K562 (cell line): Measurements from ENCODE around the gene SPATA25. TPM values are rescaled to one million over a fixed set of nuclear protein-coding genes. Genes with fewer than 3 reads are reported as not detected.

ENCODE experiments used
- BRF1 ChIP-seq: IDR thresholded peaks from 3 replicates; pipeline ENCODE4 v1.6.1; 2011; ENCODE audit warnings: borderline replicate concordance, mild to moderate bottlenecking; ENCODE audit not compliant: insufficient read length; ENCODE audit errors: extremely low read depth
- GTF2B ChIP-seq: IDR thresholded peaks from 2 replicates; pipeline ENCODE4 v1.6.1; 2011; ENCODE audit not compliant: insufficient read length; ENCODE audit errors: extremely low read depth
- MTA2 ChIP-seq: fragments of 450-650 bp; IDR thresholded peaks from 2 replicates; pipeline ENCODE4 v1.6.1; 2016; ENCODE audit warnings: low read depth
- PHF21A ChIP-seq: fragments of 450-650 bp; IDR thresholded peaks from 2 replicates; pipeline ENCODE4 v1.6.1; 2017; ENCODE audit warnings: low read depth, borderline replicate concordance
- SIN3B ChIP-seq: fragments of 450-650 bp; IDR thresholded peaks from 2 replicates; pipeline ENCODE4 v1.6.1; 2017; ENCODE audit warnings: low read depth, mild to moderate bottlenecking, moderate library complexity
- SRSF1 ChIP-seq: fragments of 200-400 bp; formaldehyde crosslinking; IDR thresholded peaks from 2 replicates; pipeline ENCODE4 v1.6.1; 2017; ENCODE audit warnings: mild to moderate bottlenecking, low read depth, low read length, moderate library complexity
- TCF3 ChIP-seq: sonication (generic); formaldehyde crosslinking; IDR thresholded peaks from 2 replicates; pipeline ENCODE4 v1.4.0; 2020; ENCODE audit warnings: mild to moderate bottlenecking, missing genetic modification reagents
- TFAP4 ChIP-seq: sonication (generic); formaldehyde crosslinking; IDR thresholded peaks from 2 replicates; pipeline ENCODE4 v1.8.0; 2022; ENCODE audit warnings: missing genetic modification reagents, mild to moderate bottlenecking, moderate library complexity, borderline replicate concordance
- YY1 ChIP-seq, 3 experiments: IDR thresholded peaks; 2 replicates each; pipeline ENCODE4 v1.6.1; 2011; ENCODE audit warnings: low read length in 2 of 3, mild to moderate bottlenecking in 2 of 3, moderate library complexity in 2 of 3, borderline replicate concordance in 1 of 3, control low read depth in 1 of 3, low read depth in 1 of 3; ENCODE audit not compliant: insufficient read depth in 3 of 3, insufficient replicate concordance in 2 of 3, control insufficient read depth in 1 of 3, insufficient read length in 1 of 3; ENCODE audit errors: extremely low read depth in 1 of 3
- ZNF398 ChIP-seq: fragments of 250-450 bp; sonication (Bioruptor Pico); IDR thresholded peaks from 2 replicates; pipeline ENCODE4 v1.8.0; 2021; ENCODE audit warnings: moderate library complexity, mild to moderate bottlenecking, inconsistent platforms
- ZNF740 ChIP-seq, 3 experiments: fragments of 200-800 bp in 1 of 3; sonication (Bioruptor generic) in 1 of 3; sonication (generic) in 1 of 3; formaldehyde crosslinking in 1 of 3; IDR thresholded peaks; 2 replicates each; pipeline versions ENCODE4 v1.6.1 to v1.8.0; 2016 to 2022; ENCODE audit warnings: mild to moderate bottlenecking in 2 of 3, missing compliant biosample characterization in 2 of 3, missing genetic modification characterization in 2 of 3, missing genetic modification reagents in 1 of 3
- polyA plus RNA-seq, 8 experiments: library from polyadenylated mRNA; depleted of rRNA in 4 of 8; stranded (reverse) in 5 of 8; unstranded in 3 of 8; fragments of >200 nt; fragmentation: Nextera tagmentation in 2 of 8; fragmentation: Illumina TruSeq in 1 of 8; extraction: Ambion mirVana in 2 of 8; extraction: Trizol in 1 of 8; gene quantifications; 2 replicates each; pipeline versions ENCODE4 v1.2.1 to v1.2.3, GENCODE V29; 2011 to 2014; ENCODE audit warnings: inconsistent platforms in 1 of 8, missing spikeins in 1 of 8
- total RNA-seq, 7 experiments: library from RNA; depleted of rRNA in 6 of 7; stranded (reverse); fragments of >200 nt in 6 of 7; fragmentation: Illumina TruSeq in 2 of 7; extraction: Trizol in 2 of 7; gene quantifications; 2 replicates each; pipeline versions ENCODE4 v1.2.1 to v1.2.3, GENCODE V29; 2011 to 2021; ENCODE audit warnings: low replicate concordance in 1 of 7

The SPATA25 gene
- total and polyA plus RNA-seq, 9 of the 15 experiments (the other 6 are each of a cell fraction or from before 2014, with no cell fraction given), result 0.21 to 0.95 (median 0.53) TPM; not detected in 3

GRCh38 chr20:45896641-45897161 is 9.3 kb upstream of the SPATA25 start (continued):
- TF ChIP-seq ZNF740 (CRISPR knock-in tag; IDR thresholded peaks at IDR 0.05) (0 out of 2 replicates have a peak, but pooled peaks have one; percentile 18), ZNF740 (tag; IDR thresholded peaks at IDR 0.05) (no peak), SIN3B (no peak), TFAP4 (CRISPR knock-in tag) (peak; percentile 24; the same call in 1 of the 2 replicates), MTA2 (no peak), SRSF1 (no peak), TCF3 (CRISPR knock-in tag) (no peak), PHF21A (no peak), BRF1 (no peak), GTF2B (no peak), ZNF398 (CRISPR knock-in tag) (no peak), YY1 (IDR thresholded peaks at IDR 0.05; ENCODE audit: borderline replicate concordance in 1 of 3, control insufficient read depth in 1 of 3, extremely low read depth in 1 of 3, insufficient read depth in 3 of 3, insufficient read length in 1 of 3, insufficient replicate concordance in 2 of 3, low read depth in 1 of 3, low read length in 2 of 3) (no peak)
